HuH-7.5 (cell line): ENCODE results near the gene FAM81A.
"Not testable (repeated sequence)": the region's sequence is repeated elsewhere in the genome, so short reads cannot be mapped to it uniquely, and the experiment has no call there.

Experiments
- DNase-seq: peaks from one replicate; pipeline ENCODE4 v3.0.0; 2011; ENCODE audit warnings: low spot score

The FAM81A gene

GRCh38 chr15:59489485-59489884, 51.5 kb downstream of the FAM81A start:
- DNase-seq: not testable (repeated sequence)

- no peak for DNase-seq
Observed at GRCh38 chr15:59491062-59491461, 53.1 kb downstream of the FAM81A start.

- DNase-seq: peak; percentile 27
Observed at GRCh38 chr15:59492389-59493377, 54.7 kb downstream of the FAM81A start.

DNA sequence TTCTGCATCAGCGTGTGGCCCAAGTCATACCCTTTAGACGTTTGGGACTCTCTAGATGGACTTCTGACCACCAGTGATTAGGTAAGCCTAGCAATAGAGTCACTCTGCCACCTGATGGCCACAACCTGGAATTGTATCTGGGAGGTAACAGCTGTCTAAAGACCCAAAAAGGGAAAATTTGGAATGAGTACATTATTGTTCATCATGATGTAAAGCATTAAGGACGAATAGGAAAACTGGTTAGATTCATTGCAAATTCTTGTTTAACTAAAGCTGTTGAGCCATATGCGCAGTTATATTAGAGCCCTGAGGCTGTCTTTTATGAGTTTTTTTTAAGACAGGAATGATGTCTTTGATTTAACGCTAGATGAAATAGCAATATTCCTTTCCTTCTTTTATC, 63.6 kb downstream of the FAM81A start:
- DNase-seq: peak; percentile 27

- DNase-seq: no peak
Observed at GRCh38 chr15:59515190-59515589, 77.2 kb downstream of the FAM81A start.

DNA sequence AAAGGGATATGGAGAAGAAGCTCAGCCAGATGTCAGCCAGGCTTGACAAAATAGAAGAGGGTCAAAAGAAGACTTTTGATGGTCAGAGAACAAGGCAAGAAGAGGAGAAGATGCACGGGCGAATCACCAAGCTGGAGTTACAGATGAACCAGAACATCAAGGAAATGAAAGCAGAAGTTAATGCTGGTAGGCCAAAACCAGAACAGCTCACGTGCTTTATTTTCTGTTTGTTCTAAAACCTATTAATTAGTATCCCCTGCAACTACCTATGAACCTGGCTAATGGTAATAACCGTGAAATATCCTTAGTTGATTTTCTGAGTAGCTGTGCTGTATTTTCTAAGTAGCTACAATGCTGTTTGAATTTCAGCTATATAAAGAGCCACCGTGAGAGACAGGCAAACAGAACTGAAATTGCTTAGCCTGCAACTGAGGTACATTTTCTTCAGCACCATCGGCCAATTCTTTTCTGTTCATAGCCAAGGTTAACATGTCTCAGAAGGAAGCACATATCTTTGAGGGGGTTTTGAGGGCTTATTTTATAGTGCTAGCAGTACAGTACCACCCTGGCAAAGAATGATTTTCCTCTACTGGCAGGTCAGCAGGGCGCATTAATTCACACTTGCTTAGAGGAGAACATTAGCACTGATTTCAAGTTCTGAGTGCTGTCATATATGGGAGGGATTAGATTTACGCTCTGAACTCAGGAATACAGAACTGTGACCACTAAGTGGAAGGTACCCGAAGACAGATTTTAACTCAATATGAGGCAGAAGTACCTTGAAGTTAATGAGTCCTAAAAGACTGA, 78.9 kb downstream of the FAM81A start:
- DNase-seq: no peak

GRCh38 chr15:59519329-59519728, 81.3 kb downstream of the FAM81A start:
- DNase-seq: no peak

DNA sequence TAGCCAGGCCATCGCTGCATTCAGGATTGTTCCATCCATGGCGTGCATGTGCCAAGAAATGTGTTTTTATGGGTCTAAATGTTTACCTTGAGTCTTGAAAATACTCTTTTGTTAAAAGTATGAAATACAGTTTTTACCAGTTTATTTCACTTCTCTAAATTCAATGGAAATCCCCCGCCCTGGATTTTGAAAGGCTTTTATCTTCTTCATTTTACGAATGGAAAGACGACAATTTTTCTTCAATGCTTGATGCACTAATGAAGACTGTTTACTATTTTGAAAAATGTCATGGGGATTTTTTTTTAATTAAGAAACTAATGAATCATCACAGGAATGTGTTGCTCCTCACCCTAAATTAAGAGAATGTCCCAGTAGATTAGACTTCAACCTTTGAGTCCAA, 83.5 kb downstream of the FAM81A start:
- DNase-seq: no peak

DNA sequence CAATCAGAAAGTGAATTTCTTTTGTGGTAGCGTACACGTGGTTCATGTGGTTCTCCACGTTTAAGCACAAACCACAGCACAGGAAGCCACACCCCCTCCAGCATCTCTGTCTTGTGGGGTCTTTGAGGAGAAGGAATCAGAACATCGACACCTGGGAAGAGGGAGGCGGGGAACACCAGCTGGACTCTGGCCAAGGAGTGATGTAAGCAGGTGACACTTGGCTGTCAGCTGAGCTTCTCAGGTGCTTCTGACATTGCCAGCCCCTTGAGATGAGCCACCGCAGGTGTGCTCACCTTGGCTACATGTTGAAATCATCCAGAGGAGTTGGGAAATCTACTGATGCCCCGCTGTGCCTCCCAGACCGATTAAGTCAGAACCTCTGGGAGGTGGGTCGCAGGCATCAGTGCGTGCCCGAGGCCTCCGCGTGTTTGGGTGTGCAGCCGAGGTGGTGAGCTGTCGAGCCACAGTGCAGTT, 85.0 kb downstream of the FAM81A start:
- no peak for DNase-seq

DNA sequence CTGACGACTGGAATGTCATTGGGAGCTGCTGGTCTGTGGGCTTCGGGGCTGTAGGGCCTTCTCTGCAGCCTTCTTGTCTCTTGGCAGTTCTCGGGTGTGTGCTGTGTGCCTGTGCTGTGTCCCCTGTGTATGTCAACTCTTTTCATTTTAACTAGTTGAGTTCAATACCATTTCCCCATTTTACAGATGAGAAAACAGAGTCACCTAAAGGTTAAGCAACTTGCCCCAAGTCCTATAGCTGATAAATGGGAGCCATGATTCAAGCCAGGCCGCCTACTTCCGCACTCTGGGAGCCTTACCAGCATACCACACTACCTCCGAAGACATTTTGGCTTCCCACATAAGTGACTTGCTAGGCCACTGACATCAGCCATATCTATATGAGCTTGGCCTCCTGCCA, 85.7 kb downstream of the FAM81A start:
- DNase-seq: no peak

DNA sequence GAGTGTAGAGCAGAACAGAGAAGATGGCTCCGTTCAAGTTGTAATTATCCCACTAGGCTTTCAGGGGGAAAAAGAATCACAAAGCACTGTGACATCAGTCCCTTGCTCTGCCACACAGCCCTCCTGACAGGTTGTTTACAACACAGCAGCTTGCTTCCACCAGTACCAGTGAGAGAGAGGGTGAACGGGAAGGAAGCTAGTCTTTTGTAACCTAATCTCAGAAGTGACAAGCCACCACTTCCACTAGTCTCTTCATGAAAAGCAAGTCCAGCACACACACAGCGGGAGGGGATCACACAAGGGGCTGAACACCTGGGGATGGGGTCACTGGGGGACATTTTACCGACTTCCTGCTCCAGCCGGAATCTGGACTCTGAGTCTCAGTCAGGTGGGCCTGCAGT, 86.3 kb downstream of the FAM81A start:
- no peak for DNase-seq

GRCh38 chr15:59526466-59526865, 88.5 kb downstream of the FAM81A start:
- DNase-seq: not testable (repeated sequence)

- DNase-seq: no peak
Observed at GRCh38 chr15:59528429-59528828, 90.4 kb downstream of the FAM81A start.

- peak; percentile 21 for DNase-seq
Observed at GRCh38 chr15:59528961-59529402, 91.0 kb downstream of the FAM81A start.

GRCh38 chr15:59531066-59531675, 93.2 kb downstream of the FAM81A start:
- no peak for DNase-seq

DNA sequence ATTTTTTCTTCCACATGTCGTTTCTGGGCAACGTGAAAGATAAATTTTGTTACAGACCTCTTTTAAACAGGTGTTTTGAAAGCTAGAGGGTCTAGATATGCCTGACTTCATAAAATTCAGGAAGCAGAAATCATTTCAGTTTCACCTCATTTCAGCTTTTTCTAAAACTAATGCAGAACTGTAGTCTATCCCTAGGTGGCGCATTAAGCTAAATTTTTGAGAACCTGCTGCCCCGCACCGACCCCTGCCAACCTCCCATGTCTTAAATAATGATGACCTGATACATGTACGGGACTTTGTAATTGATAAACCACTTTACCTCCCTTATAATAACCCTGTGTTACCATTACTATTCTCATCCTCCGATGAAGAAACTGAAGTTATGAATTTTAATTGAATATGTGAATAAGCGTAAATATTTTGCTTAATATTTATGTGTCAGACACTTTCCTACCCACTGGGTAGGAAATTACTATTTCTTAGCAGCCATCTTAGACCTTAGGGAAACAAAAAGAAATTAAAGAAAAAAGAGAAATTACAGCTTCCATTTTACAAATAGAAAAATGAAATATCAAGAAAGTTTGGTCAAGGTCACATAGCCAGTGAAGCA, 94.9 kb downstream of the FAM81A start:
- DNase-seq: no peak

- DNase-seq: no peak
Observed at GRCh38 chr15:59536553-59536952, 98.6 kb downstream of the FAM81A start.

- no peak for DNase-seq
Observed at GRCh38 chr15:59537403-59537802, 99.4 kb downstream of the FAM81A start.

- DNase-seq: no peak
Observed at GRCh38 chr15:59538494-59538893, 100.5 kb downstream of the FAM81A start.

GRCh38 chr15:59539799-59540198, 101.8 kb downstream of the FAM81A start:
- DNase-seq: no peak

GRCh38 chr15:59540654-59541053, 102.7 kb downstream of the FAM81A start:
- no peak for DNase-seq

GRCh38 chr15:59541750-59542149, 103.8 kb downstream of the FAM81A start:
- no peak for DNase-seq
